HCT116 (cell line): ENCODE data around the gene COPB1. TPM values are rescaled to one million over a fixed set of nuclear protein-coding genes. Genes with fewer than 3 reads are reported as not detected.

Source experiments
- ATAC-seq: fragments of 200-7000 bp; cut with Tn5 transposase; 2 replicates; pipeline ENCODE4 v1.9.1; 2020; ENCODE audit warnings: mild to moderate bottlenecking, moderate library complexity
- BruUV-seq: library from RNA; stranded (reverse); fragments of 400-500 nt; replicated peaks from 2 replicates; lab custom pipeline; 2021; lab: Mats Ljungman, UMichigan
- CTCF ChIA-PET: fragments of 300-600 bp; sonication (Branson Sonifier 250); formaldehyde crosslinking; loops from one replicate; lab custom pipeline; 2021; ENCODE audit warnings: antibody characterized with exemption; lab: Charles Lee
- POLR2A ChIA-PET: fragments of 300-600, 350-600 bp; sonication (Branson Sonifier 250); formaldehyde crosslinking; loops from one replicate; lab custom pipeline; 2021; ENCODE audit warnings: antibody characterized with exemption; lab: Charles Lee
- RAD21 ChIA-PET, 2 experiments: fragments of 300-600 bp; sonication (Branson Sonifier 250); formaldehyde crosslinking; loops; one replicate each; lab custom pipeline; 2023; ENCODE audit warnings: low total read pairs in 2 of 2; ENCODE audit not compliant: uncharacterized antibody in 2 of 2, unreplicated experiment in 2 of 2, low non-redundant PET in 1 of 2; lab: Charles Lee
- DNase-seq: peaks from one replicate; pipeline ENCODE4 v3.0.0-alpha.2; 2010; ENCODE audit warnings: low read depth, low spot score
- H2AFZ ChIP-seq: fragments of 200-600 bp; shearing (Covaris generic), sonication (generic); 2 replicates; pipeline ENCODE4 v1.6.1; 2017; ENCODE audit warnings: low read depth, mixed run types, mixed read lengths, antibody characterized with exemption, low read length; ENCODE audit not compliant: poor library complexity, severe bottlenecking
- H3K27ac ChIP-seq: 2 replicates; pipeline ENCODE4 v1.5.1; 2012; ENCODE audit warnings: low read depth, low read length
- H3K27me3 ChIP-seq: fragments of 200-600 bp; sonication (generic); 2 replicates; pipeline ENCODE4 v1.6.1; 2016; ENCODE audit warnings: mixed run types, low read length, mixed read lengths; ENCODE audit not compliant: insufficient read depth
- H3K36me3 ChIP-seq, 2 experiments: fragments of 200-500 bp in 1 of 2; fragments of 200-600 bp in 1 of 2; sonication (Bioruptor generic) in 1 of 2; sonication (generic) in 1 of 2; 2 replicates each; pipeline versions ENCODE4 v1.5.1 to v1.6.1; 2014 to 2016; ENCODE audit warnings: low read length in 2 of 2, inconsistent platforms in 1 of 2, mixed read lengths in 1 of 2, mixed run types in 1 of 2; ENCODE audit not compliant: insufficient read depth in 2 of 2, control insufficient read depth in 1 of 2
- H3K4me1 ChIP-seq, 2 experiments: fragments of 200-600 bp in 1 of 2; sonication (generic) in 1 of 2; 2 replicates each; pipeline versions ENCODE4 v1.5.1 to v1.6.1; 2012 to 2017; ENCODE audit warnings: low read length in 2 of 2, inconsistent platforms in 1 of 2, mild to moderate bottlenecking in 1 of 2, mixed read lengths in 1 of 2, mixed run types in 1 of 2, moderate library complexity in 1 of 2; ENCODE audit not compliant: insufficient read depth in 2 of 2, control insufficient read depth in 1 of 2
- H3K4me2 ChIP-seq: fragments of 200-600 bp; sonication (generic); 2 replicates; pipeline ENCODE4 v1.6.1; 2017; ENCODE audit warnings: mixed run types, low read length, mixed read lengths
- H3K4me3 ChIP-seq, 2 experiments: fragments of 200-600 bp in 1 of 2; sonication (generic) in 1 of 2; replicated peaks in 1 of 2; 2 replicates each; pipeline ENCODE4 v1.5.1; 2011 to 2016; ENCODE audit warnings: low read length in 2 of 2, control low read depth in 1 of 2, low read depth in 1 of 2, mild to moderate bottlenecking in 1 of 2, mixed read lengths in 1 of 2, mixed run types in 1 of 2
- H3K79me2 ChIP-seq: fragments of 200-600 bp; sonication (generic); 2 replicates; pipeline ENCODE4 v1.6.1; 2017; ENCODE audit warnings: mild to moderate bottlenecking, mixed run types, low read length, moderate library complexity, mixed read lengths; ENCODE audit not compliant: insufficient read depth
- H3K9ac ChIP-seq: fragments of 200-600 bp; sonication (generic); 2 replicates; pipeline ENCODE4 v1.6.1; 2016; ENCODE audit warnings: low read length, mixed read lengths
- H3K9me2 ChIP-seq: fragments of 200-600 bp; sonication (generic), shearing (Covaris generic); 2 replicates; pipeline ENCODE4 v1.6.1; 2017; ENCODE audit warnings: mixed run types, mild to moderate bottlenecking, moderate library complexity; ENCODE audit not compliant: insufficient read depth
- H3K9me3 ChIP-seq, 2 experiments: fragments of 200-500 bp in 1 of 2; fragments of 200-600 bp in 1 of 2; sonication (Bioruptor generic) in 1 of 2; sonication (generic) in 1 of 2; 2 replicates each; pipeline ENCODE4 v1.6.1; 2014 to 2017; ENCODE audit warnings: low read length in 2 of 2, mixed read lengths in 2 of 2, inconsistent platforms in 1 of 2, low read depth in 1 of 2, mild to moderate bottlenecking in 1 of 2, mixed run types in 1 of 2, moderate library complexity in 1 of 2; ENCODE audit not compliant: control insufficient read depth in 1 of 2, insufficient read depth in 1 of 2
- H4K20me1 ChIP-seq: fragments of 200-600 bp; sonication (generic), shearing (Covaris generic); 2 replicates; pipeline ENCODE4 v1.6.1; 2017; ENCODE audit warnings: mixed run types, mild to moderate bottlenecking, moderate library complexity; ENCODE audit not compliant: insufficient read depth
- CEBPB ChIP-seq: IDR thresholded peaks from 2 replicates; pipeline ENCODE4 v1.6.1; 2012; ENCODE audit warnings: low read depth
- CTCF ChIP-seq, 3 experiments: fragments of 200-600 bp in 1 of 3; sonication (generic) in 1 of 3; IDR thresholded peaks in 2 of 3; conservative IDR thresholded peaks in 1 of 3; 2 replicates each; pipeline ENCODE4 v1.5.1; 2012 to 2017; ENCODE audit warnings: low read depth in 2 of 3, low read length in 2 of 3, antibody characterized with exemption in 1 of 3, borderline replicate concordance in 1 of 3, control low read depth in 1 of 3, mild to moderate bottlenecking in 1 of 3, mixed read lengths in 1 of 3, mixed run types in 1 of 3, moderate library complexity in 1 of 3; ENCODE audit not compliant: insufficient read depth in 1 of 3
- EZH2 ChIP-seq: fragments of 200-600 bp; sonication (generic); IDR thresholded peaks from 2 replicates; pipeline ENCODE4 v1.6.1; 2017; ENCODE audit warnings: antibody characterized with exemption, mixed run types
- EZH2phosphoT487 ChIP-seq: fragments of 200-600 bp; IDR thresholded peaks from 2 replicates; pipeline ENCODE4 v1.6.1; 2018; ENCODE audit warnings: antibody characterized with exemption, borderline replicate concordance
- JUND ChIP-seq: IDR thresholded peaks from 2 replicates; pipeline ENCODE4 v1.6.1; 2012
- POLR2AphosphoS5 ChIP-seq: IDR thresholded peaks from 2 replicates; pipeline ENCODE4 v1.6.1; 2011; ENCODE audit warnings: mild to moderate bottlenecking, low read depth, low read length, moderate library complexity
- SIN3A ChIP-seq: IDR thresholded peaks from 2 replicates; pipeline ENCODE4 v1.6.1; 2012; ENCODE audit warnings: low read depth
- YY1 ChIP-seq: IDR thresholded peaks from 2 replicates; pipeline ENCODE4 v1.6.1; 2011; ENCODE audit warnings: low read length, low read depth, moderate library complexity, mild to moderate bottlenecking; ENCODE audit not compliant: insufficient replicate concordance; ENCODE audit errors: extremely low read depth
- intact Hi-C: fragments of 100-400 bp; cut with micrococcal nuclease; formaldehyde crosslinking; loops from 2 replicates; pipeline ENCODE4 v1.10.0; 2022
- total RNA-seq: library from RNA; stranded (reverse); gene quantifications from one replicate; pipeline ENCODE4 v1.2.1, GENCODE V29; 2021; ENCODE audit not compliant: unreplicated experiment

Gene COPB1
- total RNA-seq, 1 experiment from 2014 or later, result 95.5 TPM

GRCh38 chr11:14417617-14418374, 81.8 kb downstream of the COPB1 start:
- ChIA-PET CTCF (interaction anchor here (0.9 to 2.3 kb wide), 10 partner anchors 10 to 165 kb away, joined by 3 to 60 read pairs (median 6); no protein-coding TSS in a partner anchor), POLR2A (no interaction called here), RAD21 (interaction anchor here in 1 of 2 experiments (1.2 kb wide), 1 partner anchor 115 kb away, joined by 4 read pairs; no protein-coding TSS in a partner anchor)
- H3K9me2 ChIP-seq, result no peaks in the 10 kb centered on the region
- no peak overlapping the region for H3K4me3 ChIP-seq
- DNase-seq (no peak), ATAC-seq (no peak)
- TF ChIP-seq EZH2 (no peak), YY1 (no peak), CTCF (IDR thresholded peaks at IDR 0.05 in 2 of 3, conservative IDR thresholded peaks at IDR 0.05 in 1 of 3; ENCODE audit: borderline replicate concordance in 1 of 3, insufficient read depth in 1 of 3, low read depth in 2 of 3, low read length in 2 of 3) (no peak), CEBPB (no peak), EZH2phosphoT487 (no peak), SIN3A (no peak), POLR2AphosphoS5 (no peak), JUND (no peak)
- BruUV-seq, result no TSS peak
- no peaks in the 10 kb centered on the region for H3K36me3 ChIP-seq
- no peaks in the 10 kb centered on the region for H4K20me1 ChIP-seq
- H3K27me3 ChIP-seq, result no peaks in the 10 kb centered on the region
- intact Hi-C loops, result loop anchor here (2.0 kb wide), 1 partner anchor 117 kb away; no protein-coding TSS in a partner anchor
- no peaks in the 10 kb centered on the region for H3K79me2 ChIP-seq
- no peak overlapping the region for H2AFZ ChIP-seq
- no peak overlapping the region for H3K4me2 ChIP-seq
- H3K9me3 ChIP-seq, result no peaks in the 10 kb centered on the region
- H3K4me1 ChIP-seq, result peaks cover 13 to 26% of the 10 kb centered on the region in 2 experiments
- no peak overlapping the region for H3K9ac ChIP-seq
- no peak overlapping the region for H3K27ac ChIP-seq
